SK-N-SH (cell line): ENCODE measurements around the gene SIK2. TPM values are rescaled to one million over a fixed set of nuclear protein-coding genes. Genes with fewer than 3 reads are reported as not detected.
A peak's percentile ranks its signal among the peaks of the same experiment; 100 is the strongest.

Source experiments
- CTCF ChIA-PET: fragments of 300-600, 350-600 bp; formaldehyde crosslinking; extraction: SDS; loops from one replicate; lab custom pipeline; 2021; lab: Yijun Ruan, JAX
- POLR2A ChIA-PET: fragments of 350-600 bp; sonication (Branson Sonifier 250); formaldehyde crosslinking; extraction: SDS; loops from one replicate; lab custom pipeline; 2020; ENCODE audit warnings: antibody characterized with exemption, inconsistent platforms; lab: Yijun Ruan, JAX
- DNase-seq: peaks from one replicate; pipeline ENCODE4 v3.0.0; 2012
- H2AFZ ChIP-seq: fragments of 200-600 bp; sonication (generic); 2 replicates; pipeline ENCODE4 v1.8.1; 2016; ENCODE audit warnings: antibody characterized with exemption, mild to moderate bottlenecking, low read depth
- H3F3A ChIP-seq: fragments of 200-600 bp; sonication (generic); replicated peaks from 2 replicates; pipeline ENCODE3; 2016; ENCODE audit warnings: antibody characterized with exemption, mild to moderate bottlenecking; ENCODE audit not compliant: insufficient read depth
- H3K27ac ChIP-seq, 2 experiments: fragments of 200-500 bp in 1 of 2; fragments of 200-600 bp in 1 of 2; sonication (Bioruptor generic) in 1 of 2; sonication (generic), shearing (Covaris generic) in 1 of 2; 2 replicates each; pipeline versions ENCODE4 v1.5.1 to v1.6.1; 2014 to 2016; ENCODE audit warnings: low read depth in 2 of 2, inconsistent platforms in 1 of 2, low read length in 1 of 2, mild to moderate bottlenecking in 1 of 2, mixed read lengths in 1 of 2
- H3K27me3 ChIP-seq: fragments of 200-600 bp; sonication (generic), shearing (Covaris generic); 2 replicates; pipeline ENCODE4 v1.6.1; 2016; ENCODE audit warnings: mixed run types; ENCODE audit not compliant: insufficient read depth
- H3K36me3 ChIP-seq, 2 experiments: fragments of 200-500 bp in 1 of 2; fragments of 200-600 bp in 1 of 2; sonication (Bioruptor generic) in 1 of 2; sonication (generic) in 1 of 2; replicated peaks in 1 of 2; 2 replicates each; pipeline versions ENCODE3 to v1.5.1; 2014 to 2016; ENCODE audit warnings: low read length in 1 of 2, mild to moderate bottlenecking in 1 of 2; ENCODE audit not compliant: insufficient read depth in 2 of 2, control insufficient read depth in 1 of 2
- H3K4me1 ChIP-seq, 2 experiments: fragments of 200-500 bp in 1 of 2; fragments of 200-600 bp in 1 of 2; sonication (Bioruptor generic) in 1 of 2; sonication (generic), shearing (Covaris generic) in 1 of 2; 2 replicates each; pipeline versions ENCODE4 v1.5.1 to v1.6.1; 2014 to 2016; ENCODE audit warnings: low read depth in 1 of 2, low read length in 1 of 2, mixed run types in 1 of 2; ENCODE audit not compliant: insufficient read depth in 2 of 2, control insufficient read depth in 1 of 2
- H3K4me2 ChIP-seq: fragments of 200-600 bp; sonication (generic), shearing (Covaris generic); 2 replicates; pipeline ENCODE4 v1.6.1; 2017; ENCODE audit warnings: mixed run types
- H3K4me3 ChIP-seq, 2 experiments: fragments of 200-500 bp in 1 of 2; fragments of 200-600 bp in 1 of 2; sonication (Bioruptor generic) in 1 of 2; sonication (generic), shearing (Covaris generic) in 1 of 2; 2 replicates each; pipeline versions ENCODE4 v1.5.1 to v1.8.1; 2014 to 2016; ENCODE audit warnings: low read depth in 2 of 2, inconsistent platforms in 1 of 2, low read length in 1 of 2, mild to moderate bottlenecking in 1 of 2, mixed read lengths in 1 of 2, moderate library complexity in 1 of 2
- H3K79me2 ChIP-seq: fragments of 200-600 bp; sonication (generic); 2 replicates; pipeline ENCODE4 v1.8.1; 2017; ENCODE audit warnings: mild to moderate bottlenecking; ENCODE audit not compliant: insufficient read depth
- H3K9ac ChIP-seq: fragments of 200-600 bp; sonication (generic); 2 replicates; pipeline ENCODE4 v1.6.1; 2017; ENCODE audit warnings: mixed run types
- H3K9me2 ChIP-seq: fragments of 200-600 bp; sonication (generic); 2 replicates; pipeline ENCODE4 v1.6.1; 2017; ENCODE audit warnings: mixed run types
- H3K9me3 ChIP-seq: fragments of 200-600 bp; sonication (generic); 2 replicates; pipeline ENCODE4 v1.6.1; 2017; ENCODE audit warnings: mixed run types, mild to moderate bottlenecking, moderate library complexity
- H4K20me1 ChIP-seq: fragments of 200-600 bp; sonication (generic); 2 replicates; pipeline ENCODE4 v1.6.1; 2017; ENCODE audit warnings: mild to moderate bottlenecking, mixed run types; ENCODE audit not compliant: insufficient read depth
- FOXJ3 ChIP-seq: sonication (generic); formaldehyde crosslinking; IDR thresholded peaks from 2 replicates; pipeline ENCODE4 v1.5.1; 2020; ENCODE audit warnings: mild to moderate bottlenecking, missing genetic modification reagents
- GATA2 ChIP-seq: sonication (generic); formaldehyde crosslinking; IDR thresholded peaks from 2 replicates; pipeline ENCODE4 v1.5.0; 2020; ENCODE audit warnings: mild to moderate bottlenecking, missing genetic modification reagents
- JUND ChIP-seq: IDR thresholded peaks from 2 replicates; pipeline ENCODE4 v1.4.0; 2012
- MEF2A ChIP-seq: IDR thresholded peaks from 2 replicates; pipeline ENCODE4 v1.4.0; 2012; ENCODE audit warnings: low read depth, borderline replicate concordance
- NFIC ChIP-seq: IDR thresholded peaks from 2 replicates; pipeline ENCODE4 v1.4.0; 2012; ENCODE audit warnings: borderline replicate concordance
- NRF1 ChIP-seq: IDR thresholded peaks from 2 replicates; pipeline ENCODE4 v1.6.1; 2012; ENCODE audit warnings: low read depth, mild to moderate bottlenecking, low read length
- TAF1 ChIP-seq: IDR thresholded peaks from 2 replicates; pipeline ENCODE4 v1.6.1; 2012; ENCODE audit warnings: low read depth, mild to moderate bottlenecking, low read length, moderate library complexity, borderline replicate concordance
- TCF12 ChIP-seq: IDR thresholded peaks from 2 replicates; pipeline ENCODE4 v1.4.0; 2012
- WGBS: methylation state at CpG from one replicate; pipeline ENCODE4 v1.1.6; 2017; ENCODE audit warnings: low lambda C conversion rate; 5-methylcytosine and 5-hydroxymethylcytosine counted together
- polyA plus RNA-seq, 3 experiments: library from polyadenylated mRNA; depleted of rRNA; stranded (reverse); fragments of >200 nt; gene quantifications; 2 replicates each; pipeline ENCODE4 v1.2.3, GENCODE V29; 2012
- TF ChIP-seq, protein P1 (sequence below): IDR thresholded peaks from 2 replicates; pipeline ENCODE4; 2012
- TF ChIP-seq, protein P2 (sequence below): IDR thresholded peaks from 2 replicates; pipeline ENCODE4 v1.4.0; 2012; ENCODE audit warnings: low read depth, borderline replicate concordance
- TF ChIP-seq, protein P3 (sequence below): IDR thresholded peaks from 2 replicates; pipeline ENCODE4 v1.4.0; 2012; ENCODE audit warnings: low read depth, borderline replicate concordance
- TF ChIP-seq, protein P4 (sequence below): fragments of 150-350 bp; IDR thresholded peaks from 2 replicates; pipeline ENCODE4 v1.6.1; 2016; ENCODE audit warnings: mild to moderate bottlenecking, low read depth, low read length

SIK2 gene
- polyA plus RNA-seq, 1 of the 3 experiments (the other 2 are of a cell fraction): 8.9 TPM

DNA sequence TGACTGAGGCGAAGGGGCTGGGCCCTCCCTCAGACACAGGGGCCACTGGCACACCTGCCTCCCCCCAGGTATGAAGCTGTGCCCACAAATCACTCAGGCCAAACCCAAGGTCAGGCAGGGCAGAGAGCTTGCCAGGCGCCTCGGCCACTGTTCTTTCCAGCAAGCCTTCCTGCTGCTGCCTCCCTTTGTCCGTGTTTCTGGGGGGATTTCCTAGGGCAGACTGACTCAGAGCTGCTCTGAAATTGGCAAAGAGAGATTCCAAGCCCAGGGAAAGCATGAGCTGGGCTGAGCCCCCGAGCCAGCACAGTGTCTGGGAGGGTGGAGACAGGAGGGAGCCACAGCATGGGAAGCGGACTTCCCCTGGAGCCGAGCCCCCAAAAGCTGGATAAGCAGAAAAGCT, 130.8 kb downstream of the SIK2 start:
- Histone ChIP-seq H3K27ac (peak overlapping the region in 1 of 2 experiments; percentile 98; a peak in 3 of 4 replicates), H3K79me2 (no peaks in the 10 kb centered on the region), H3K4me3 (no peak overlapping the region), H3K4me2 (peak overlapping the region; percentile 62), H3K36me3 (peaks cover 0 to 3% of the 10 kb centered on the region in 2 experiments), H3F3A (peaks cover 26% of the 10 kb centered on the region), H2AFZ (no peak overlapping the region), H4K20me1 (no peaks in the 10 kb centered on the region), H3K9me3 (no peaks in the 10 kb centered on the region), H3K4me1 (peaks cover 43 to 78% of the 10 kb centered on the region in 2 experiments), H3K9ac (peak overlapping the region; percentile 49), H3K27me3 (no peaks in the 10 kb centered on the region), H3K9me2 (no peaks in the 10 kb centered on the region)
- WGBS: 22% methylated on average over 5 of the region's 7 CpGs
- peak; percentile 55 for TF ChIP-seq NFIC
- no peak for TF ChIP-seq TCF12
- TF ChIP-seq, protein P1, sequence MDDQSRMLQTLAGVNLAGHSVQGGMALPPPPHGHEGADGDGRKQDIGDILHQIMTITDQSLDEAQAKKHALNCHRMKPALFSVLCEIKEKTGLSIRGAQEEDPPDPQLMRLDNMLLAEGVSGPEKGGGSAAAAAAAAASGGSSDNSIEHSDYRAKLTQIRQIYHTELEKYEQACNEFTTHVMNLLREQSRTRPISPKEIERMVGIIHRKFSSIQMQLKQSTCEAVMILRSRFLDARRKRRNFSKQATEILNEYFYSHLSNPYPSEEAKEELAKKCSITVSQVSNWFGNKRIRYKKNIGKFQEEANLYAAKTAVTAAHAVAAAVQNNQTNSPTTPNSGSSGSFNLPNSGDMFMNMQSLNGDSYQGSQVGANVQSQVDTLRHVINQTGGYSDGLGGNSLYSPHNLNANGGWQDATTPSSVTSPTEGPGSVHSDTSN: peak; percentile 16
- no peak for TF ChIP-seq FOXJ3 (CRISPR knock-in tag)
- peak; percentile 41; the same call in 1 of the 2 replicates for TF ChIP-seq JUND
- TF ChIP-seq, protein P2, sequence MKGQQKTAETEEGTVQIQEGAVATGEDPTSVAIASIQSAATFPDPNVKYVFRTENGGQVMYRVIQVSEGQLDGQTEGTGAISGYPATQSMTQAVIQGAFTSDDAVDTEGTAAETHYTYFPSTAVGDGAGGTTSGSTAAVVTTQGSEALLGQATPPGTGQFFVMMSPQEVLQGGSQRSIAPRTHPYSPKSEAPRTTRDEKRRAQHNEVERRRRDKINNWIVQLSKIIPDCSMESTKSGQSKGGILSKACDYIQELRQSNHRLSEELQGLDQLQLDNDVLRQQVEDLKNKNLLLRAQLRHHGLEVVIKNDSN: no peak
- POLR2A ChIA-PET: interaction anchor here (0.9 kb wide), 1 partner anchor 44 kb away, joined by 3 read pairs; no protein-coding TSS in a partner anchor
- DNase-seq: no peak
- CTCF ChIA-PET: interaction anchor here (0.8 to 2.6 kb wide), 5 partner anchors 10 to 129 kb away, joined by 3 to 12 read pairs (median 3); no protein-coding TSS in a partner anchor

DNA sequence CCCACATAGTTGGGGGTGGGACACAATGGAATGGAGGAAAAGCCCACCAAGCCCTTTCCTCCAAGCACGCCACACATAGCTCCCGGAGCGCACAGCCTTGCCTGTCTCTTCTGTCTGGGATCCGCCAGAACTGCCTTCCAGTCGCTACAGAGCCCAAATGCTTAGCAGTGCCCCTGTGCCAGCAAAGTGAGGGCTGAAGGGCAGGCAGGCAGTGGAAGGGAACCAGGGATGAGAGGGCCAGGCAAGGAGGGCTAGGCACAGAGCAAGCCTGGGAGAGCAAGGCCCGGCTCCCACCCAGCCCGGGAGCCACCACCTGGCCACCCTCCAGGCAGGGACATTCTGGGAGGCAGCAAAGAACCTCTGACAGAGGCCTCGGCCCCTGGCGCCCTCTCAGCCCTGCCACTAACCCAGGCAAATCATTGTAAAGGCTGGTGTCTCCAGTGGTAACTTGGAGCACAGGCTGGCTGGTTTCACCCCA, 131.4 kb downstream of the SIK2 start:
- DNase-seq: no peak
- H3K4me3 ChIP-seq: no peak overlapping the region
- H3K79me2 ChIP-seq: no peaks in the 10 kb centered on the region
- peak overlapping the region; percentile 49 for H3K9ac ChIP-seq
- WGBS: 81% methylated on average over 5 of the region's 9 CpGs
- H3K9me3 ChIP-seq: no peaks in the 10 kb centered on the region
- peaks cover 43 to 83% of the 10 kb centered on the region in 2 experiments for H3K4me1 ChIP-seq
- POLR2A ChIA-PET: interaction anchor here (1.0 to 1.8 kb wide), 2 partner anchors 10 to 24 kb away, joined by 3 to 6 read pairs; no protein-coding TSS in a partner anchor
- peaks cover 1 to 8% of the 10 kb centered on the region in 2 experiments for H3K36me3 ChIP-seq
- peak overlapping the region; percentile 62; the same call in 1 of the 2 replicates for H3K4me2 ChIP-seq
- H3K27ac ChIP-seq: peak overlapping the region; percentile 98 to 99
- CTCF ChIA-PET: interaction anchor here (1.1 to 2.6 kb wide), 3 partner anchors 9 to 44 kb away, joined by 3 to 12 read pairs (median 3); no protein-coding TSS in a partner anchor
- H2AFZ ChIP-seq: no peak overlapping the region
- no peaks in the 10 kb centered on the region for H3K27me3 ChIP-seq
- H3K9me2 ChIP-seq: no peaks in the 10 kb centered on the region
- H4K20me1 ChIP-seq: no peaks in the 10 kb centered on the region
- TF ChIP-seq, protein P3, sequence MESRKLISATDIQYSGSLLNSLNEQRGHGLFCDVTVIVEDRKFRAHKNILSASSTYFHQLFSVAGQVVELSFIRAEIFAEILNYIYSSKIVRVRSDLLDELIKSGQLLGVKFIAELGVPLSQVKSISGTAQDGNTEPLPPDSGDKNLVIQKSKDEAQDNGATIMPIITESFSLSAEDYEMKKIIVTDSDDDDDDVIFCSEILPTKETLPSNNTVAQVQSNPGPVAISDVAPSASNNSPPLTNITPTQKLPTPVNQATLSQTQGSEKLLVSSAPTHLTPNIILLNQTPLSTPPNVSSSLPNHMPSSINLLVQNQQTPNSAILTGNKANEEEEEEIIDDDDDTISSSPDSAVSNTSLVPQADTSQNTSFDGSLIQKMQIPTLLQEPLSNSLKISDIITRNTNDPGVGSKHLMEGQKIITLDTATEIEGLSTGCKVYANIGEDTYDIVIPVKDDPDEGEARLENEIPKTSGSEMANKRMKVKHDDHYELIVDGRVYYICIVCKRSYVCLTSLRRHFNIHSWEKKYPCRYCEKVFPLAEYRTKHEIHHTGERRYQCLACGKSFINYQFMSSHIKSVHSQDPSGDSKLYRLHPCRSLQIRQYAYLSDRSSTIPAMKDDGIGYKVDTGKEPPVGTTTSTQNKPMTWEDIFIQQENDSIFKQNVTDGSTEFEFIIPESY: no peak
- TF ChIP-seq MEF2A (no peak), TAF1 (no peak), GATA2 (CRISPR knock-in tag) (no peak), FOXJ3 (CRISPR knock-in tag) (no peak), NRF1 (no peak), TCF12 (no peak)
- TF ChIP-seq, protein P1: no peak
- TF ChIP-seq, protein P4, sequence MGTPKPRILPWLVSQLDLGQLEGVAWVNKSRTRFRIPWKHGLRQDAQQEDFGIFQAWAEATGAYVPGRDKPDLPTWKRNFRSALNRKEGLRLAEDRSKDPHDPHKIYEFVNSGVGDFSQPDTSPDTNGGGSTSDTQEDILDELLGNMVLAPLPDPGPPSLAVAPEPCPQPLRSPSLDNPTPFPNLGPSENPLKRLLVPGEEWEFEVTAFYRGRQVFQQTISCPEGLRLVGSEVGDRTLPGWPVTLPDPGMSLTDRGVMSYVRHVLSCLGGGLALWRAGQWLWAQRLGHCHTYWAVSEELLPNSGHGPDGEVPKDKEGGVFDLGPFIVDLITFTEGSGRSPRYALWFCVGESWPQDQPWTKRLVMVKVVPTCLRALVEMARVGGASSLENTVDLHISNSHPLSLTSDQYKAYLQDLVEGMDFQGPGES: no peak
- peaks cover 26% of the 10 kb centered on the region for H3F3A ChIP-seq
